Measurements from ENCODE around the gene ENTREP1.

Gene ENTREP1

GRCh38 chr9:69377981-69378380 is 53.0 kb downstream of the ENTREP1 start:
- no peak overlapping the region for H3K27ac ChIP-seq (replicated peaks)
- DNase-seq (ENCODE audit: low read depth in 1 of 2, low spot score in 1 of 2), result no peak
- TF ChIP-seq REST (IDR thresholded peaks at IDR 0.05; ENCODE audit: insufficient replicate concordance, low read depth) (no peak), CTCF (IDR thresholded peaks at IDR 0.05; ENCODE audit: insufficient read depth, low read length) (no peak), GABPA (IDR thresholded peaks at IDR 0.05; ENCODE audit: low read depth) (no peak), POLR2AphosphoS5 (IDR thresholded peaks at IDR 0.05; ENCODE audit: low read depth) (no peak), SPI1 (IDR thresholded peaks at IDR 0.05; ENCODE audit: borderline replicate concordance, low read depth) (no peak)

GRCh38 chr9:69379270-69379982 is 54.4 kb downstream of the ENTREP1 start:
- DNase-seq (ENCODE audit: low read depth in 1 of 2, low spot score in 1 of 2), result no peak
- Histone ChIP-seq H3K27me3 (ENCODE audit: insufficient read depth, poor library complexity, severe bottlenecking) (no peaks in the 10 kb centered on the region), H3K27ac (replicated peaks) (no peak overlapping the region), H3K4me3 (replicated peaks; ENCODE audit: insufficient read depth, low read length) (no peak overlapping the region)
- no peak for TF ChIP-seq SPI1 (IDR thresholded peaks at IDR 0.05; ENCODE audit: borderline replicate concordance, low read depth)
- no peak for TF ChIP-seq POLR2AphosphoS5 (IDR thresholded peaks at IDR 0.05; ENCODE audit: low read depth)
- TF ChIP-seq GABPA (IDR thresholded peaks at IDR 0.05; ENCODE audit: low read depth), result no peak
- TF ChIP-seq REST (IDR thresholded peaks at IDR 0.05; ENCODE audit: insufficient replicate concordance, low read depth), result no peak
- TF ChIP-seq CTCF (IDR thresholded peaks at IDR 0.05; ENCODE audit: insufficient read depth, low read length), result no peak

More at GRCh38 chr9:69377981-69378380, 53.0 kb downstream of the ENTREP1 start:
- Histone ChIP-seq H3K4me3 (replicated peaks; ENCODE audit: insufficient read depth, low read length) (no peak overlapping the region), H3K27me3 (ENCODE audit: insufficient read depth, poor library complexity, severe bottlenecking) (no peaks in the 10 kb centered on the region)

GRCh38 chr9:69380301-69380700 is 55.3 kb downstream of the ENTREP1 start:
- Histone ChIP-seq H3K27ac (replicated peaks) (no peak overlapping the region), H3K4me3 (replicated peaks; ENCODE audit: insufficient read depth, low read length) (no peak overlapping the region), H3K27me3 (ENCODE audit: insufficient read depth, poor library complexity, severe bottlenecking) (no peaks in the 10 kb centered on the region)
- no peak for TF ChIP-seq REST (IDR thresholded peaks at IDR 0.05; ENCODE audit: insufficient replicate concordance, low read depth)
- TF ChIP-seq CTCF (IDR thresholded peaks at IDR 0.05; ENCODE audit: insufficient read depth, low read length), result no peak
- no peak for TF ChIP-seq GABPA (IDR thresholded peaks at IDR 0.05; ENCODE audit: low read depth)
- no peak for TF ChIP-seq POLR2AphosphoS5 (IDR thresholded peaks at IDR 0.05; ENCODE audit: low read depth)
- TF ChIP-seq SPI1 (IDR thresholded peaks at IDR 0.05; ENCODE audit: borderline replicate concordance, low read depth), result no peak
- DNase-seq (ENCODE audit: low read depth in 1 of 2, low spot score in 1 of 2), result no peak

Data from HL-60 (cell line).